Large intestine (tissue), 3 donors: ENCODE data around the gene AKAP13. TPM values are rescaled to one million over a fixed set of nuclear protein-coding genes. Genes with fewer than 3 reads are reported as not detected.

Experiments
- DNase-seq, 2 donors: peaks; one replicate each; pipeline versions ENCODE4 v3.0.0 to v3.0.0-alpha.2; 2013
- H3K27ac ChIP-seq: one replicate; pipeline ENCODE4 v1.5.1; 2013; ENCODE audit warnings: low read length
- H3K27me3 ChIP-seq: 2 replicates; pipeline ENCODE4 v1.6.1; 2013; ENCODE audit warnings: low read length; ENCODE audit not compliant: control insufficient read depth, insufficient read depth
- H3K36me3 ChIP-seq: 2 replicates; pipeline ENCODE4 v1.6.1; 2013; ENCODE audit warnings: low read length; ENCODE audit not compliant: control insufficient read depth, insufficient read depth
- H3K4me1 ChIP-seq: one replicate; pipeline ENCODE4 v1.6.1; 2013; ENCODE audit warnings: low read length; ENCODE audit not compliant: control insufficient read depth, insufficient read depth
- H3K4me3 ChIP-seq: one replicate; pipeline ENCODE4 v1.5.1; 2013; ENCODE audit warnings: low read length
- H3K9me3 ChIP-seq: one replicate; pipeline ENCODE4 v1.6.1; 2013; ENCODE audit warnings: mild to moderate bottlenecking, low read depth, low read length, moderate library complexity; ENCODE audit not compliant: control insufficient read depth
- WGBS: methylation state at CpG from one replicate; pipeline ENCODE4 v1.1.5; 2013; ENCODE audit warnings: low lambda C conversion rate; ENCODE audit not compliant: insufficient coverage; 5-methylcytosine and 5-hydroxymethylcytosine counted together
- polyA plus RNA-seq: library from polyadenylated mRNA; unstranded; fragments of 120-200 nt; gene quantifications from one replicate; pipeline ENCODE4 v1.2.1, GENCODE V29; 2013

The AKAP13 gene
- polyA plus RNA-seq, 1 donor, result 68.9 TPM

- no CpG with 5 or more reads among the region's 9 CpGs for WGBS
- H3K27me3 ChIP-seq, result no peaks in the 10 kb centered on the region
- H3K4me1 ChIP-seq, result no peaks in the 10 kb centered on the region
- no peak for DNase-seq
- H3K27ac ChIP-seq, result no peak overlapping the region
- H3K36me3 ChIP-seq, result peaks cover 17% of the 10 kb centered on the region
- H3K9me3 ChIP-seq, result no peaks in the 10 kb centered on the region
- H3K4me3 ChIP-seq, result no peak overlapping the region
These were observed 376.1 kb downstream of the AKAP13 start for GRCh38 chr15:85756411-85757072.

DNA sequence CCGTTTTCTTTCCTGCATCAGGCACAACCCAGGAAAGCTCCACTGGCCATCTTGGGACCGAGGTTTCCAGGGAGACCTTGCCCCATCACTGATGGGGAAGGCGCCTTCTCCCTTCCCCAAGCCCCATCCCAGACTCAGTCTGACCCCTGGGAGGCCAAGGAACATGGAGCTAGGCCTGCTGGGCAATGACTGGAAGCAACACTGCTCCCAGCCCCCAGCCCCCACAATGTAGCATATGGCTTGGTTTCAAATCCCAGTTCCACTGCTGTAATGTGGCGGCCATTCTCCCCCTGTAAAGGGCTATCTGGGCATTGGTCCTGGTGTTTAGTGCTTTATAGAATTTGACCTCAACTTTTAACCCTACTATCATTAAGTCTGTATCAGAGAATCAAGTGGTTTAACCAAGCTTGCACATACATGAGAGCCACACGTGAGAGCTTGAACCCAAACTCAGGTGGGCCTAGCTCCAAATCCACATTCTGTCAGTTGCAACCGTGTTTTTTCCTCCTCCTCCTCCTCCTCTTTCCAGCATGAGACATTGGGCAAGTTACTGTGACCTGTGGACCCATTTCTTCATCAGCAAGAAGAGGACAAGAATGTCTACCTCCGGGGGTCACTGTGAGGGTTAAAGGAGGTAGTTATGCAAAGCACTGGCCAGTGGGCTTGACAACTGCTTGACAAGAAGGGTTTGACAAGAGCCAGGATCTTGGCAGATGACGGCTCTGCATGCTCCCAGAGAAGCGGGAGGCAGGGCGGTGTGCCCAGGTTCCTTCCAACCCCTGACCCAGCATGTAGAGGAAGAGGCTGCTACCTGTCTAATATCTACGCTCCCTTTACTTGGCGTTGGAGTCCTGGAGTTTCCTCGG is 376.9 kb downstream of the AKAP13 start:
- H3K4me1 ChIP-seq, result no peaks in the 10 kb centered on the region
- no peaks in the 10 kb centered on the region for H3K27me3 ChIP-seq
- no peaks in the 10 kb centered on the region for H3K9me3 ChIP-seq
- no peak overlapping the region for H3K4me3 ChIP-seq
- H3K27ac ChIP-seq, result no peak overlapping the region
- DNase-seq, result no peak
- peaks cover 17% of the 10 kb centered on the region for H3K36me3 ChIP-seq
- no CpG with 5 or more reads among the region's 13 CpGs for WGBS

- Histone ChIP-seq H3K4me3 (no peak overlapping the region), H3K9me3 (no peaks in the 10 kb centered on the region), H3K4me1 (no peaks in the 10 kb centered on the region), H3K27ac (no peak overlapping the region), H3K27me3 (no peaks in the 10 kb centered on the region), H3K36me3 (peaks cover 22% of the 10 kb centered on the region)
- no peak for DNase-seq
- WGBS, result 92% methylated on average over 2 of the region's 17 CpGs
These were observed 377.7 kb downstream of the AKAP13 start for GRCh38 chr15:85757939-85758654.

GRCh38 chr15:85758655-85758978 is 378.2 kb downstream of the AKAP13 start:
- no peak overlapping the region for H3K4me3 ChIP-seq
- no CpG with 5 or more reads among the region's 21 CpGs for WGBS
- H3K27ac ChIP-seq, result no peak overlapping the region
- no peaks in the 10 kb centered on the region for H3K4me1 ChIP-seq
- H3K36me3 ChIP-seq, result peaks cover 23% of the 10 kb centered on the region
- no peak for DNase-seq
- H3K27me3 ChIP-seq, result no peaks in the 10 kb centered on the region
- H3K9me3 ChIP-seq, result no peaks in the 10 kb centered on the region

- Histone ChIP-seq H3K27me3 (no peaks in the 10 kb centered on the region), H3K27ac (no peak overlapping the region), H3K4me1 (no peaks in the 10 kb centered on the region), H3K4me3 (no peak overlapping the region), H3K9me3 (no peaks in the 10 kb centered on the region), H3K36me3 (peaks cover 23% of the 10 kb centered on the region)
- no peak for DNase-seq
- 38% methylated on average over 1 of the region's 13 CpGs for WGBS
These were observed 379.0 kb downstream of the AKAP13 start for GRCh38 chr15:85759376-85759775.

- Histone ChIP-seq H3K4me1 (no peaks in the 10 kb centered on the region), H3K27ac (no peak overlapping the region), H3K27me3 (no peaks in the 10 kb centered on the region), H3K9me3 (no peaks in the 10 kb centered on the region), H3K4me3 (no peak overlapping the region), H3K36me3 (peaks cover 23% of the 10 kb centered on the region)
- no CpG with 5 or more reads among the region's 6 CpGs for WGBS
- DNase-seq, result no peak
These were observed 379.6 kb downstream of the AKAP13 start for GRCh38 chr15:85760049-85760448.

DNA sequence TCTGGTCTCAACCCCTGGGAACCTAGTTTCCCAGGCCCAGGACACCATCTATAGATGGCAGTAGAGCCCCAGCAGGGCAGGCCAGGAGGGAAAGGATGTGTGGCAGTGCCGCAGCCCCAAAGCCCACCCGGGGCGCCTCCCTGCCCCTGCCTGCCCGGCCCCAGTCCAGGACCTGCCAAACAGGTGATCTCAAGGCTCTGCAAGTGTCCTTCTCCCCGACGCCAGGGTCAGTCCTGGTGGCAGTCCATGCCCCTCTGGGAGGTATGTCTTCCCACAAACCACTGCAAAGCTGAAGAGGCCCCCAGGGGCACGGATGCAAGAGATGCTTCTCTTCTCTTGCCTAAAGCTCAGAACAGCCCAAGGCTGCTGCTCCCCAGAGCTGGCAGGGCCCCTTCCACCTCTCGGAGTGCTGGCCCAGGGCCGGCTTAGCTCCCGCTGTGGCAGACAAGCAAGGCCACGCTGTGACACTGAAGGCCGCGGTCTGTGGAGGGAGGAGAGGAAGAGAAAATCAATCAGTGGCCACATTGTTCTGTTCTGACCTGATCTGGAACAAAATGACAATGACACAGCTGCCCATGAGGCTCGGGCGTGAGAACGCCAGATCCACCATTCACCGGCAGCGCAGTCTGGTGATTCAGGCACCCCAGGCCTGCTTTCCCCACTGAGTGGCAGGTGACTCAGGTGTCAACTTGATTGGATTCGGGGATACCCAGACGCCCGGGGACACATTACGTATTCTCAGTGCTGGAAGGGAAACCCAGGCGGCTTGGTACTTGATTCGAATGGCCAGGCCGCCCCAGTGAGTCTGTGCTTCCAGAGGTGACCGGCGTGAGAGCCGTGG is 380.3 kb downstream of the AKAP13 start:
- Histone ChIP-seq H3K4me3 (no peak overlapping the region), H3K4me1 (peaks cover under 1% of the 10 kb centered on the region), H3K36me3 (peaks cover 23% of the 10 kb centered on the region), H3K27me3 (no peaks in the 10 kb centered on the region), H3K9me3 (no peaks in the 10 kb centered on the region), H3K27ac (no peak overlapping the region)
- no peak for DNase-seq
- WGBS, result no CpG with 5 or more reads among the region's 28 CpGs

DNA sequence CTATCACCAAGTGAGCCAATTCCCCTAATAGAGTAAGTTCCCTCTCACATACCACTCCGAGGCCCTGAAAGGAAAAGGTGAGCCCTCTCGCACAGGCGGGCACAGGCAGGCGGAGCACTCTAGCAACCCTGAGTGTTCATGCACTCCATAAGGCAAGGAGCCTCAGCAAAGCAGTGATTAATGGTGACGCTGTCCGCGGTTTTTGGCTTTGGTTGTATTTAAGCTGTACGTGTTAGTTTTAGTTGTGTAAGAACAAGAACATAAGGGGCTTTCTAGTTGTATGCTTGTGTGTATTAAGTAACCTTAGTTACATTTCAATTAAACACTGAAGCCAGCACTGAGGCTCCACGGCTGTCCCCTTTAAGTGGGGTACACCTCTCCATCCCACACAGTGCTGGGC is 381.2 kb downstream of the AKAP13 start:
- Histone ChIP-seq H3K36me3 (peaks cover 23% of the 10 kb centered on the region), H3K9me3 (no peaks in the 10 kb centered on the region), H3K27me3 (no peaks in the 10 kb centered on the region), H3K4me3 (no peak overlapping the region), H3K4me1 (peaks cover 3% of the 10 kb centered on the region), H3K27ac (no peak overlapping the region)
- WGBS, result 93% methylated on average over 3 of the region's 9 CpGs
- peak in 1 of 2 donors; percentile 22 for DNase-seq

DNA sequence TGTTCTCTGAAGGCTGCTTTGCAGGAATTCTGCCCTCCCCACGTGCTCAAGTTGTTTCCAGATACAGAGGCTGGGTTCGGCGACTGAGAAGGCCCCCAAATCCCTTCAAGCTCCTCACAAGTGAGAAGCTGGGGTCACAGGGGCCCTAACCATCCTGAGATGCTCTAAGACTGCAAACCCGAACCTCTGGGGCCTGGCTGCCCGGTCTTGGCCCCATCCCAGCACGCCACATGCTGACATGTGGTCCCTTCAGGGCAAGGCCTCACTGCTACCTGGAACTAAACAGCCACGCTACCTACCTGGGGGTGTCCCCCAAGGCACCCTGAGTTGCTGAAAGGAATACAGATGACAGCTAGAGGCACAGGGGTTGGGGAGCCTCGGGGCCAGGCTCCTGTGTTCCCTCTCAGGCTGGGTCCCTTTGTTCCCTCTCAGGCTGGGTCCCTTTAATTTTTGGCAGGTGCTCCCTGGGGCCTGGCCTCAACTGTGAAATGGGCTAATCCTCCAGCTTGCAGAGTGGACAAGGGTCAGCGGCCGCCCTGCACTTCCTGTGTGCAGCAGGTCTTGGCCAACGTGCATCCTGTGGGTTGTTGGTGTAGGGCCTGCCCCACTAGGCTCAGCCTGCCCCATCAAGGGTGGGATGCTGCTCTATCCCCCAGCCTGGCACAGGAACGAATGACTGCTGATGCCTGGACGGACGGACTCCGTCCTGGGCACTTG is 381.8 kb downstream of the AKAP13 start:
- Histone ChIP-seq H3K4me3 (no peak overlapping the region), H3K27me3 (no peaks in the 10 kb centered on the region), H3K9me3 (no peaks in the 10 kb centered on the region), H3K4me1 (peaks cover 3% of the 10 kb centered on the region), H3K36me3 (peaks cover 23% of the 10 kb centered on the region), H3K27ac (no peak overlapping the region)
- DNase-seq, result no peak
- WGBS, result no CpG with 5 or more reads among the region's 15 CpGs
